GM18861 (cell line): Measurements from ENCODE around the gene KRT27.

Experiments used
- ATAC-seq: cut with Tn5 transposase; IDR thresholded peaks from one replicate; pipeline ENCODE4 v1.9.1; 2021; ENCODE audit not compliant: unreplicated experiment

KRT27 gene

DNA sequence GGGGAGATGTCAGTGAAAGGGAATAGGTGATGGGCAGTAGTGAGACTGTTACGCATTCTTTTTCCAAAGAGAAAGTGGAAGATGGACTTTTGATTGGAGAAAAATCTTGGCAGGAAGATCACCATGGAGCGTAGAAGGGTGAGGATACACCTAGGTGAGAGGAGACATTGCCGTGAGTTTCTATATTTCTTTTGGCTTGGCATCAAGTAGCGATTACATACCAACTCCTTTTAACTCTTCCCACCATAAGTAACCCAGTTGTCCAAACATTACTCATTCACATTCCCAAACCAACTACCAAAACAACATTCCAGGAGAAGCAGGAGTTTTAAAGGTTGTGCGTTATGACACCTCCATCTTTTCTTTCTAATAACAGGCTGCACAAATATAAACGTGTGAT is 28.1 kb upstream of the KRT27 start:
- no peak for ATAC-seq

DNA sequence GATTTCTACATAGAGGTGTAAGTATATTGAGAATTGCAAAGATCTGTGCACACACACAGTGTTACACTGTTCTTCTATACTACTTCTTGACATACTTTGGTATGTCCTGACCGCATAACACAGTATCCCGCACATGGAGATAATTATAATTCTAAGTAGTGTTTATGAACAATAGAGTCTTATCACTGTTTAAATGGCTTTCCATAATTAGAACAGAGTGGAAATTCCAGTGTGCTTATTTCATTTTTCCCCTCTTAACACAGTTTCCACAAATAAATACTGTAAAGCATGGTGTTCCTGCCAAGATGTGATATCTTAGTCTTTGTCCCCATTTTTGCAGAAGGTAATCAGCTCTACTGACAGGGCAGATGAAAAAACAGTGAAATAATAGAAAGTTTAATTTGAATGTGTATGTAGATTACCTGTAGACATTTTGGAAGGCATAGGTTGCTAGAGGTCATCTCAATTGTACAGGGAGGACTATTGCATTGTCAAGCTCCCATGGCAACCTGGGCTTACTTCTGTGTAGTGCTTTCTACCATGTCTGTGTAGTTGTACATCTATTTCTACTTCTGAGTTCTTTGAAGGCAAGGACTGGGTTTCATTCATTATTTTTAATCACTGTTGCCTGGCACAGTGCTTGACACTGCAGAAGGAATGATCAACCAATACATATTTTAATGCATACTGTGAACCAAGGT is 27.5 kb upstream of the KRT27 start:
- ATAC-seq = no peak

DNA sequence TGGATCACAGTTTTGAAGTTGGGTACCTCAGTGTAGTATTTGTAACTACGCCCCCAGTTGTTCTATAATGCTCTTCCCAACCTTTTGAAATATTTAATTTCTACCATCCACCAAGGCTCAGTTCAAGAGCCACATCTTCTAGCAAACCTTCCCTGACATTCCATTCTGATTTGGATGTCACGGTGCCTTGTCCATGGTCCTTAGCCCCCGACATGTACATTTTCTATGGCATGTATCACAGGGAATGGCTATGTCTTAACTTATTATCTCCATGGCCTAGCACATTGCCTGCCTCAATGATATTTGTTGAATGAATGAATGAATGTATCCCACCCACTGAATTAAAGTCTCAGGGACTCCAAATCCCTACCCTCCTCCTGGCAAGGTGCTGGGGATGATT is 23.8 kb upstream of the KRT27 start:
- no peak for ATAC-seq

DNA sequence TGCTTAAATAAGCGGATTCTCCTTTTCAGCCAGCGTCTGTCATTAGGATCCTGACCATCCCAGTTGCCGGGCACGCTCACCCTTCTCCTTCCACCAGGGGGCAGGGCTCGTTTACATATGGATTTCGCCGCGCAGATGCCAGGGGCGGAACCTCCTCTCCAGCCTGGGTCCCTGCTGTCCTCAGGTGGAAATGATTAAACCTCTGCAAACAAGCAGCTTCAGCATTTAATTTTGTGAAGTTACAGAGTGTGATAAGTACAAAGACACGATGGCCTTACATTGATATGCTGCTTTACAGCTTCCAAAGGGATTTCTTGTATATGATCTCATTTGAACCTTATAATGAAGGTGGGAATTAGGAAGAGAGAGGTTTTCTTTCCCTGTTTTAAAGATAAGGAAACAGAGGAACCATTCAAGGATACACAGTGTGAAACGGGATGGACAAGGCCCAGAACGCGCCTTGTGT is 21.3 kb upstream of the KRT27 start:
- no peak for ATAC-seq

DNA sequence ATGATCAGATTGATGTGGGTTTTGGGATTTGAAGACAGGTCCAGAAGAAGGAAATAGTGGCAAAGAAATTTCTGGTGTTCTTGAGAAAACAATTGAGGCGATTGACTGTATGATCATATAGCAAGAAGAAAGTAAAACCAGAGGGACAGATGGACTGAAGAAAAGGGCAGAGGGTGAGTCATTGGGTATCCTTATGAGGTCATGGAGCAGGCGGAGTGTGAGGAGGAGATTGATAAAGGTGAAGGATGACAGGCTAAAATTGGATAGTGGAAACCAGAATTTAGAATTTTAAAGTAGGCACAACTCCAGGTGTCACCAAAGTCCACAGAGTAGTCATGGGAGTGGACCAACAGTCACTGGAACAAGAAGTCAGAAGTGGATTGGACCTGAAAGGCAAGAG is 18.8 kb upstream of the KRT27 start:
- ATAC-seq = no peak

DNA sequence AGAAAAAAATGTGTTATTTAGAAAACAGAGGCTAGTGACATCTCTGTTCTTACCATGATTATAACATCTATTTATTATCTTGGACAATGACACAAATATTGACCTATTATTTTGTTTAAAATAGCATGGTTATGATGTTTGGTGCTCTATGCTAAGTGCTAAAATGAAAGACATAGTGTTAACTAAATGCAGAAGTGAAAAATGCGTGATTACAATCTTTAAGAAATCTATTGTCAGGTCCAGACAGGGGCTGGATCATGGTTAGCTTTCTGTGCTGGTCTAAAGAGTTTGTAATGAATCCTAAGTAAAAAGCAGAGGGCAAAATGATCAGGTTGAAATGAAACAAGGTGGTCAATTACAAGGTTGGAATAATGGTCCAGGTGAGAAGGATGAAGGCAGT is 18.0 kb upstream of the KRT27 start:
- ATAC-seq = no peak

DNA sequence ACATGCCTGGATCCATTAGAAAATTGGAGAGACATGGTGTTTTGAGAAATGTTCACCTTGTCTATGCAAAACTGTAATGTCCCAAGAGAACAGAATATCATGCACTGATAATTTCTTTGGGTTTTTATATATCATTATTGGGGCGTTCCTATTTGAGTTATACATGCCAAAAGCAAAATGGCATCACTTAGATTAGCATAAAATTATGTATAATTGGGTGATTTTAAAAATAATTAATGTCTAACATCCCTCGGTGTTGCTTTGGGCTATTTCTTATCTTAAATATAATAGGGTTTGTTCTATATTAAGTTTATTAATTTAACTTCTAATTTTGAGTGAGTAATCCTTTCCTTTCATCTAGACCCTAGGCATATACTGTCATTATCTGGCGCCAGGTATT is 17.5 kb upstream of the KRT27 start, which contains the start of gene KRT28:
KRT28 (minus strand) TSS at position 101 of the 400 bp plus-strand sequence; CDS start at position 35, 66 bp downstream.
- ATAC-seq = no peak

DNA sequence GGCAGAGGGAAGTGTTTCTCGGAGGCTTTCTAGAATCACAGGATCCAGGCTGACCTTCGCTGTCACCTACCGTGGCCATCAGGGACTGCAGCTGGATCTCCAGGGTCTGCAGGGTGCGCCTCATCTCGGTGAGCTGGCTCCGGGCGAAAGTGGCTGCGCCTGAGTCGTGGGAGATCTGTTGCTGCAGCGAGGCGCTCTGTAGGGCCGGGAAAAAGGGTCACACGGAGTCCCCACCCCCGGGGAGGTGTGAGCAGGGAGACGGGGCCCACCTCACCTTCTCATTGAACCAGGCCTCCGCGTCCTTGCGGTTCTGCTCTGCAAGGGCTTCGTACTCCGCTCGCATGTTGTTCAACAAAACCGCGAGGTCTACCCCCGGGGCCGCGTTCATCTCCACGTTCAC is 14.5 kb upstream of the KRT27 start:
- ATAC-seq = no peak

DNA sequence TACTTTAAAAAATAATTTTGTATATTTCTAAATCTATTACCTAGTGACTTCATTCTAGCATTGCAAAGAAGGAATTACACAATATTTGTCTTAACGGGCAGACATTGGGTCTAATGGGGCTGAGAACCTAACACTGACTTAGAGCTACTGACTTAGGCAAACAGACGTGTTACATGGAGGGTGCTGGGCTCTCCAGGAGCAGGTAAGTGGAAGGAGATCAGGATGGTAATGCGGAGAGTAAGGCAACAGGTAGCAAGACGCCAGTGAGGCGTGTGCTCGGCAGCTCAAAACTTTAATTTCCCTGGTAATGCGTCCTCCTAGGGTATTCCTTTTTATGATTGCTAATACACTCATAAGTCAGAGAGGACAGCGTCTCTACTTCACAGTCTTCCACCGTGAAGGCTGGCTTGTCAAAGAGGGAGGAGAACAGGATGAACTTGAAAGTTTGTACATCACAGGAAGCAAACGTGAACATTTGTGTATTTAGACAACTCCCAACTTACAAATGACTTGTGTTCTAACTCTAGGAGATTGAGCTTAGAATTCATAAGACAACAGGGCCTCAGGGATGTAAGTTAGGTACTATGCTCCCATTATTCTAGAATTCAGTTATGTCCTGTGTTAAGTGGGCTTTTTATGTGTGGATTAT is 12.8 kb upstream of the KRT27 start:
- ATAC-seq = no peak

DNA sequence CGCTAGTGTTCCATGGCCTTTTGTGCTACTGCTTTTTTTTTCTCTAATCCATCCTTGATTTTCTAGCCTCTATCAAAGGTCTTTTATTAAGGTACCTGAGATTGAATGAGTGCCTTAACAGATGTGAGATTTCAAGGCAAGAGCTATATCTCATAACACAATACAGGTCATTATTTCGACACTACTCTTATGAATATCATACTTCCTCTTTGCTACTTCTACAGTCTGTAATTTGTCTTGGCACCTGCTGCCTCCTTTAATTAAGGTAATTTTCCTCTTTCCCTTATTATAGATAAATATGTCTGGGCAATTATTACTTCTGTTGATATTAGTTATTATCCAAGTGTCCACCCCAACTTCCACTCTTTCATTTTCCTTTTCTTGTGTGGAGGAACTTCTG is 12.1 kb upstream of the KRT27 start:
- no peak for ATAC-seq

DNA sequence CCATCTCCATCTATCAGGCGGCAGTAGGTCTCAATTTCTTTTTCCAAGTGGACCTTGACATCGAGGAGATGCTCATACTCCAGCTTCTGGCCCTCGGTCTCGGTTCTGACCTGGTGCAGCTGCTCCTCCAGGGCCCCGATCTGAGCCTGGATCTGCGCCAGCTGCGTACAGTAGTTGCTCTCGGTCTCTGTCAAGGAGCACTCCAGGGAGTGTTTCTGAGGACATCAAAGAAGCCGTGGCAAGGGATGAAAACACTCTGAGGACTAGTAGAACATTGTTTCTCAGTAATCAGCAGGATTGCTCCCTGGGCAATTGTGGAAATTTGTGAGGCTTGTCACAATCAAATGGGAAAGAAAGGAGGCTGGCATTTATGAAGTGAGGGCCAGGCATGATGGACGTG is 11.5 kb upstream of the KRT27 start:
- ATAC-seq = no peak

DNA sequence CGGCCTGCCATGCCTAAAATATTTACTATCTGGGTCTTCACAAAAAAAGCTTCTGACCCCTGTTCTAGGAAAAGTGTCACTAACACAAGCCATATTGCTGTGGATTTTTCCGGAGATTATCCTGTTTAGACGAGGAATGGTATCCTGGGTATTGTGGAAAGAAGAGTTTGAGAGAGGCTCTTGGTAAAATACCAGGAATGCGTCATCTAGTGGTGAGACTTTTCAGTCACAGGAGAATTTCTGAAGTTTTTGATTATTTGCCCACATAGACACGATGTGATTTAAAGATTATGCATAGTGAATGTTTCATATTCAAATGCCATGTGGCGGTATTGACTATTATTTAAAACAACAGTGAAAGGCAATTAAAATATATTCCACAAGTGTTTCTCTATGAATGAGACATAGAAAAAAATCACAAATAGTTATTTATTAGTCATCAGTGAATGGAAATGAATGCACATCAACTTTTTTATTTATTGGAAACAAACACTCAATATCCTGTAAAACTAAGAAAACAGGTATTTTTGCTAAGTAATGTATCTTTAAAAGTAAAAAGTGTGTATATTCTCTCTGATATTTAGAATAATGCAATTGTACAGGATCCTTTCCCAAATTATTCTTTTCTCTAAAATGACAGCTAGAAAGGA is 9.6 kb upstream of the KRT27 start:
- ATAC-seq = no peak

DNA sequence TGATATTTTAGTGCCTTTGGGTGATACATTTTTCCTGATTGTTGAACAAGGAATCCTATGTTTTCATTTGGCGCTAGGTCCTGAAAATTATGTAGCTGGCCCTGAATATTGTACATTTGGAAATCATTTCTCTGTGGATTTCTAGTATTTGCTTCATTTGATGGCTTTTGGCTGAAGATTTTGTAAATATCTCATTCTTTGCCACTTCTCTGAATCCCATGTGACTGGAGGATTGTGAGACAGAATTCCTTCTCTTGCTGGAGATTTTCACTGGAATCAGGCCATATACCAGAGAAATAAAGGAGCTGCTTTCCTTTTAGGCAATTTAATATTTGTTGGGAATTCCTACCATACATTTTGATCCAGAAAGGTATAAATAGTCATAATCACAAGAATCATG is 8.8 kb upstream of the KRT27 start:
- ATAC-seq = no peak

DNA sequence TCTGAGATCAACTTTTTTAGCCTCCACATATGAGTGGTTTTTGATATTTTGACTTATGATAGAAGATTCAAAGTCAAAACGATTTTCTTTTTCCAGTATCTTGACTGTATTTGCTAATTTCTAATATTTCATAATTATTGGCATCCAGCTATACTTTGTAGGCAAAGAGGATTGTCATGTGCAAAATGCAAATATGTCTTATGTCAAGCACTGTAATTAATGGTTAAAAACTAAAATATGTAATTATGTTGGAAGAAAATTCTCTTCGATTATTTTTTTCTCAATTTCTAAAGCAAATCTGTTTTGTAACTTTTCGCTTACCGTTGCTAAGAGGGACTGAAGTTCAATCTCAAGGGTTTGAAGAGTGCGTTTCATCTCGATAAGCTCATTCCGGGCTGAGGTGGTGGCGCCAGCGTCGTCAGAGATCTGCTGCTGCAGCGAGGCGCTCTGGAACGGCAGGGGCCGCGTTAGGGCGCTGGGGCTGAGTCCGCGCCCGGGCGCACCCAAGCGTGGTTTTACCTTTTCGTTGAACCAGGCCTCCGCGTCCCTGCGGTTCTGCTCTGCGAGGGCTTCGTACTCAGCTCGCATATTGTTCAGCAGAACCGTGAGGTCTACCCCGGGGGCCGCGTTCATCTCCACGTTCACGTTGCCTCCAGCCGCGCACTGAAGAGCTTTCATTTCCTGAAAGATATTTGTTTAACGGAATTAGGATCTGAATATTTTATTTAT is 3.0 kb downstream of the KRT27 start:
- no peak for ATAC-seq

DNA sequence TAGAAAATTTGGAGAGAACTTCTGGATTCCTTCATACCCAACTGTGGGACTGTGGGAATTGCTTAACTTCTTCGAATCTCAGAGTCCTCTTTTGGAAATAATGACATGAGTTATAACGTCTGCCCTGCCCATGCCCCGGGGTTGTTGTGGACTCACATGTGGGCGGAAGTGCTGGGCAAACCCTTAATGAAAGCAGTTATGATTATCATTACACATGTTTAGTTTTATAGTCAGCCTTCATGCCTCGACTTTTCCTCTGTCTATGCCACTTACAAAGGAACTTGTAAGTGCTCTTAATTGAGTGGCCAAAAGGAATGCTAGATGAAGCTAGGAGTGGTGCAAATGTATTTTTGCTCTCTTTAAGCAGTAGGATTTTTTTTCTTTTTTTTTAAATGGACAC is 3.9 kb downstream of the KRT27 start:
- ATAC-seq = no peak

DNA sequence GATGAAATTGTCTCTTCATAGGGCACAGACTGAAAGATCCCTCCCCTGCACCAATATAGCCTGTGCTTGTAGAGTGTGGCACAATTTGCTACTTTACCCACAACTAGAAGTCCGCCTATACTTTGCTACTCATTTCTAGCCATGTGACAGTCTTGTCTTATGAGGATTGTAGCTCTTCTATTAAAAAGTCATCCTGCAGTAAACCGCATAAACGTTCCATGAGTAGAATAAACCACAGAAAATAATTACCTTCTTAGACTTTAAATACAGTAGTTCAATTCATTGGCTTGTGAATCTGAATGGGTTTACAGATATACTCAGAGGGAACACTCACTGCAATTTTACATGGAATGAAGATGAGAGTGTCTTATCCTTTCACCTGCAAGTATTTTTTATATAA is 4.4 kb downstream of the KRT27 start:
- ATAC-seq = no peak

DNA sequence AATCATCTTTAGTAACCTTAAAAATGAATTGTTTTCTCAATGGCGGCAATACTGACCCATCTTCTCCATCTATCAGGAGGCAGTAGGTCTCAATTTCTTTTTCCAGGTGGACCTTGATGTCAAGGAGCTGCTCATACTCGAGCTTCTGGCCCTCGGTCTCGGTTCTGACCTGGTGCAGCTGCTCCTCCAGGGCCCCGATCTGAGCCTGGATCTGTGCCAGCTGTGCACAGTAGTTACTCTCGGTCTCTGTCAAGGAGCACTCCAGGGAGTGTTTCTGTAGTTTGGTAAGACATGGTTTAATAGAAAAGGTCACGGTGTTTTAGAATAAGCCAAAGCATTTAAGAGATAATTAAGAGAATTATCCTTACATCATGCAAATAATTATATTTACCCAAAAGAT is 4.9 kb downstream of the KRT27 start:
- no peak for ATAC-seq

DNA sequence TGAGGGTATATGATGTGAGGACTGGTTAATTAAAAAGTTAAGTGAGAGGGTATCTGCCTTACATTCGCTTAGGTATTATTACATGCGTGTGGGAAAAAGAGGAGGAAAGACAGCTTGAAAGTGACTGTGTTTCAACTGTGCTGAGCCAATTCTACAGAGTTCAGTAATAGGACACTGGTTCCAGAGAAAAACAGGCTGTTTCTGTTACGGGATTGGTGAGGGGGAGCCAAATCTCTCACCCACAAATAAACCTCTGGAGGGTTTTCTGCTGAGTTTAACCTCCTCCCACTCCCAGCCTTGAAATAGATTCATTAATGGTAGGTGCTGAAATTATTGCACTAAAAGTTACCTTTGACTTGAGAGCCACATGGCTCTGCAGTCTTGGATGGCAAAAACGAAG is 6.4 kb downstream of the KRT27 start:
- no peak for ATAC-seq

DNA sequence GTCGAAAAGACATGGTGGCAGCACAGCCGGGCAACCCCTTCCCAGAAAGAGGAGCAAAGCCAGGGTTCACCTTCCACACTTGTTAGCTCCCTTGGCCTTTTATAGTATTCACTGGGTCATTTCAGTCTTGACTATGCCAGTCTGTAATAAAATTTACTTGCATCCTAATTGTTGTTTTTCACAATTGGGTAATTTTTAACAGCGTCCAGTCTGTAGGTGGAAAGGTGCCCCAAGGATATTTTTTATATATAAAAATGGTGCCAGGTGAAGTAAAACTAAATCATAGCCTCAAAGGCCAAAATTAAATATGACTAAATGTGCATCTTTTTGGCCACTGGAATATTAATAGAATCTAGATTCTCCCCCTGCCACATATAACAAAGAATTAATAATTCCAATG is 10.2 kb downstream of the KRT27 start, which contains the start of gene KRT26:
KRT26 (minus strand) TSS at position 101 of the 400 bp plus-strand sequence; CDS start at position 13, 88 bp downstream.
- no peak for ATAC-seq

DNA sequence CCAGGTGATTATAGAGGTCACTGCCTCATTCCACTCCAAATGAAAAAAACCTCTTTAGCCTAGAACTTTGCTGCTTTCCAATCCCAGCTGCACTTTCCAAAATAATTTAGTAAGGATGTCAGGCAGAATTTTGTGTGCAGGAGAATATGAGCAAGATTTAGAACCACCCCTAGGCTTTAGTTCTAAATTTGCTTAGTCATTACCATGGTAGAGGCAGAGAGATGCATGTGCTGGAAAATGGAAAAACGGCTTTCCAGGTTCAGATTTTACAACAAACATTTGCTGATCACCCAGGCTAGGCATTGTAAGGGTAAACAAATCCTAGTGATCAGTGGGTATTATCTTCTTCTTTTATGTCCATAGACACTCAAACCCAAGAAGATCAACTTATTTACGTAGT is 16.7 kb downstream of the KRT27 start:
- ATAC-seq = no peak

DNA sequence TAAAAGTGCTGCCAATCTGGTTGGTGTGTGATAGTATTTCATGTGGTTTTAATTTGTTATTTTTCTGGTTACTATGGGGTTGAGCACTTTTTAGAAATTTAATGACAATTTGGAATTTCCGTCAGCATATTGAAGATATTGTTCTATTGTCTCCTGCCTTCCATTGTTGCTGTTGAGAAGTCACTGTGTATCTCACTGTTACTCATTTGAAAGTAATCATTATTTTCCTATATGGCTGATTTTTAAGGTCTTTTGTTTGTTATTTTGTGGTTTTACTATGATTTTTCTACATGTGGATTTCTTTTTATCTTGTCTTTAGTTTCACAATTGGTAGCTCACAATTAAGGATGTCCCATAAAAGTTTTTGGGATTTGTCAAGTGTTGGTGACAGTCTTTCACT is 18.6 kb downstream of the KRT27 start:
- no peak for ATAC-seq
